ENCODE data around the gene PTPN3.

Gene PTPN3

GRCh38 chr9:109411069-109411761, 86.9 kb downstream of the PTPN3 start:
- no peaks in the 10 kb centered on the region for H3F3A ChIP-seq (ENCODE audit: insufficient read depth)
- no peaks in the 10 kb centered on the region for H3K9me2 ChIP-seq (replicated peaks; ENCODE audit: insufficient read depth, low read length)
- H2AFZ ChIP-seq (ENCODE audit: low read depth, low read length, severe bottlenecking) = peak overlapping the region; percentile 29
- no peaks in the 10 kb centered on the region for H3K36me3 ChIP-seq (ENCODE audit: low read length)
- H4K20me1 ChIP-seq (ENCODE audit: low read depth, low read length) = no peaks in the 10 kb centered on the region
- H3K9me3 ChIP-seq (ENCODE audit: insufficient read depth, low read length) = no peaks in the 10 kb centered on the region
- no peak overlapping the region for H3K27ac ChIP-seq (ENCODE audit: low read depth, low read length)
- peak overlapping the region; percentile 34 for H3K4me2 ChIP-seq (ENCODE audit: low read depth, low read length, poor library complexity, severe bottlenecking)
- H3K79me2 ChIP-seq (ENCODE audit: insufficient read depth, low read length) = no peaks in the 10 kb centered on the region
- TF ChIP-seq EZH2phosphoT487 (conservative IDR thresholded peaks at IDR 0.05; ENCODE audit: low read length) = no peak
- TF ChIP-seq CTCF (IDR thresholded peaks at IDR 0.05; ENCODE audit: insufficient read depth, low read length, poor library complexity, severe bottlenecking) = no peak
- H3K27me3 ChIP-seq (ENCODE audit: low read length) = no peaks in the 10 kb centered on the region
- no peak overlapping the region for H3K9ac ChIP-seq (ENCODE audit: low read length)
- no peak overlapping the region for H3K4me3 ChIP-seq (ENCODE audit: insufficient read depth, low read length, poor library complexity, severe bottlenecking)

GRCh38 chr9:109409773-109410397, 88.2 kb downstream of the PTPN3 start:
- no peak overlapping the region for H2AFZ ChIP-seq (ENCODE audit: low read depth, low read length, severe bottlenecking)
- H3K9me3 ChIP-seq (ENCODE audit: insufficient read depth, low read length) = no peaks in the 10 kb centered on the region
- no peak overlapping the region for H3K27ac ChIP-seq (ENCODE audit: low read depth, low read length)
- TF ChIP-seq CTCF (IDR thresholded peaks at IDR 0.05; ENCODE audit: insufficient read depth, low read length, poor library complexity, severe bottlenecking) (no peak), EZH2phosphoT487 (conservative IDR thresholded peaks at IDR 0.05; ENCODE audit: low read length) (no peak)
- H4K20me1 ChIP-seq (ENCODE audit: low read depth, low read length) = no peaks in the 10 kb centered on the region
- H3K4me3 ChIP-seq (ENCODE audit: insufficient read depth, low read length, poor library complexity, severe bottlenecking) = no peak overlapping the region
- H3F3A ChIP-seq (ENCODE audit: insufficient read depth) = no peaks in the 10 kb centered on the region
- H3K4me2 ChIP-seq (ENCODE audit: low read depth, low read length, poor library complexity, severe bottlenecking) = no peak overlapping the region
- H3K79me2 ChIP-seq (ENCODE audit: insufficient read depth, low read length) = no peaks in the 10 kb centered on the region
- no peaks in the 10 kb centered on the region for H3K36me3 ChIP-seq (ENCODE audit: low read length)
- H3K9me2 ChIP-seq (replicated peaks; ENCODE audit: insufficient read depth, low read length) = no peaks in the 10 kb centered on the region
- H3K27me3 ChIP-seq (ENCODE audit: low read length) = no peaks in the 10 kb centered on the region
- H3K9ac ChIP-seq (ENCODE audit: low read length) = no peak overlapping the region

- Histone ChIP-seq H3K27ac (ENCODE audit: low read depth, low read length) (no peak overlapping the region), H3K9me2 (replicated peaks; ENCODE audit: insufficient read depth, low read length) (no peaks in the 10 kb centered on the region), H3K9me3 (ENCODE audit: insufficient read depth, low read length) (no peaks in the 10 kb centered on the region), H3F3A (ENCODE audit: insufficient read depth) (no peaks in the 10 kb centered on the region), H3K9ac (ENCODE audit: low read length) (no peak overlapping the region), H3K36me3 (ENCODE audit: low read length) (no peaks in the 10 kb centered on the region), H4K20me1 (ENCODE audit: low read depth, low read length) (no peaks in the 10 kb centered on the region), H3K4me2 (ENCODE audit: low read depth, low read length, poor library complexity, severe bottlenecking) (no peak overlapping the region), H3K4me3 (ENCODE audit: insufficient read depth, low read length, poor library complexity, severe bottlenecking) (no peak overlapping the region), H3K27me3 (ENCODE audit: low read length) (no peaks in the 10 kb centered on the region), H3K79me2 (ENCODE audit: insufficient read depth, low read length) (no peaks in the 10 kb centered on the region), H2AFZ (ENCODE audit: low read depth, low read length, severe bottlenecking) (no peak overlapping the region)
- TF ChIP-seq EZH2phosphoT487 (conservative IDR thresholded peaks at IDR 0.05; ENCODE audit: low read length) (no peak), CTCF (IDR thresholded peaks at IDR 0.05; ENCODE audit: insufficient read depth, low read length, poor library complexity, severe bottlenecking) (no peak)
Observed at GRCh38 chr9:109408759-109409462, 89.2 kb downstream of the PTPN3 start.

Measured in SU-DHL-6 (cell line).